Measurements from ENCODE around the gene SLC12A9.
A peak's percentile ranks its signal among the peaks of the same experiment; 100 is the strongest.
"Not testable (repeated sequence)": the region's sequence is repeated elsewhere in the genome, so short reads cannot be mapped to it uniquely, and the experiment has no call there.

SLC12A9 gene, protein sequence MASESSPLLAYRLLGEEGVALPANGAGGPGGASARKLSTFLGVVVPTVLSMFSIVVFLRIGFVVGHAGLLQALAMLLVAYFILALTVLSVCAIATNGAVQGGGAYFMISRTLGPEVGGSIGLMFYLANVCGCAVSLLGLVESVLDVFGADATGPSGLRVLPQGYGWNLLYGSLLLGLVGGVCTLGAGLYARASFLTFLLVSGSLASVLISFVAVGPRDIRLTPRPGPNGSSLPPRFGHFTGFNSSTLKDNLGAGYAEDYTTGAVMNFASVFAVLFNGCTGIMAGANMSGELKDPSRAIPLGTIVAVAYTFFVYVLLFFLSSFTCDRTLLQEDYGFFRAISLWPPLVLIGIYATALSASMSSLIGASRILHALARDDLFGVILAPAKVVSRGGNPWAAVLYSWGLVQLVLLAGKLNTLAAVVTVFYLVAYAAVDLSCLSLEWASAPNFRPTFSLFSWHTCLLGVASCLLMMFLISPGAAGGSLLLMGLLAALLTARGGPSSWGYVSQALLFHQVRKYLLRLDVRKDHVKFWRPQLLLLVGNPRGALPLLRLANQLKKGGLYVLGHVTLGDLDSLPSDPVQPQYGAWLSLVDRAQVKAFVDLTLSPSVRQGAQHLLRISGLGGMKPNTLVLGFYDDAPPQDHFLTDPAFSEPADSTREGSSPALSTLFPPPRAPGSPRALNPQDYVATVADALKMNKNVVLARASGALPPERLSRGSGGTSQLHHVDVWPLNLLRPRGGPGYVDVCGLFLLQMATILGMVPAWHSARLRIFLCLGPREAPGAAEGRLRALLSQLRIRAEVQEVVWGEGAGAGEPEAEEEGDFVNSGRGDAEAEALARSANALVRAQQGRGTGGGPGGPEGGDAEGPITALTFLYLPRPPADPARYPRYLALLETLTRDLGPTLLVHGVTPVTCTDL

DNA sequence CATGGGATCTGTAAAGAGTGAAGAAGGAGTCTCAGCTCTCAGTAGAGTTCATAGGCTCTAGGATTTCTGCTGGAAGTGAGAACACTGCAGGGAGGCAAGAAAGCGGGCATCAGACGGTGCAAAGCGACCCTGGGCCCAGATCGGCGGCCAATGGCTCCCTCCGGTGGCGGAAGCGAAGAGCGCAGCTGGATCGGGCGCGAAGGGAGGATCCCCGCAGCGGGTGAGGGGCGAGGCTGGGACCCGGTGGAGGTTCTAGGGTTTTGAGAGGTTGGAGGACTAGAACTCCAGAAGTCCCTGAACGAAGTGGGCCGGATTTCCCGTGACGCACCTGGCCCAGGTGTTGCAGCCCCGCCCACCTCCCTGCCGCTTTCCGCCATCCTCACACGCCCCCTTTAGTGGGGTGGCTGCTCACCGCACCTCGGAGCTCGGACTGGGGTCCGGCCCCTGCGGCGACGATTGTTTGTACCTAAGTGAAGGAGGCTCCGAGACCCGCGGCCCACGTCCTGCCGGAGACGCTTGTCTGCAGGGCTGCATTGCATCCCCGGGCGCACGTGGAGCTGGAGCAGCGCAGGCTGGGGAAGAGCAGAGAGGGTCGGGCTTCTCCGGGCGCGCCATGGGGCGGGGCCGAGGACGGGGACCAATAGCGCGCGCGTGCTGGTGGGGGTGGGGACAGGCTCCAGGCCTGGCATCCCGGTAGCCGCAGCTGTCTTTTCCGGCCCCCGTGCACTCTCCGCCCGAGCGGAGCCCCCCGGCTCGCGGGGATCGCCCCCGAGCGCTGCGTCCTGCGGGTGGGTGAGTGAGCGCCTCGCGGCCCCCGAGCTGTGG lies at the start of gene SLC12A9:
Gene SLC12A9, plus strand, starts transcription at position 666 of the 825 bp plus-strand sequence. CDS start 1,485 bp downstream, outside the sequence.
- peak; percentile 97 for DNase-seq (ENCODE audit: low spot score)

DNA sequence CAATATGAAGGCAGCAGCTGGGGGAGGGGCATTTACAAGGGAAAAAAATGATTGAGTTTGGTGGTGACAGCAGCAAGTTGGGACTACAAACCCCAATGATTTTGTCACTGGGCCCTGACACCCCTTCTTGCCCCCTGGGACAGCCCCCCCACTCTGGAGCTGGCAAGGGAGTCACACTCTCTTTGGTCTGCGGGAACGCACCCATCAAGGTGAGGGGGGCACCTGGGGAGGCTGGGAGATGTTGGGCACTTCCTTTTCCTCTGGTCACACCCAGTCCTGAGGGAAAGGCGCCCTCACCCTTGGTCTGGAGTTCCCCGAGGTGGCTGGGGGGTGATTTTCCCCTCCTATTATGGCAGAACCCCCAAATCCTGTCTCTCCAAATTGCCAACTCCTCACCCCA lies 49.6 kb upstream of the SLC12A9 start:
- DNase-seq (ENCODE audit: low spot score), result no peak

DNA sequence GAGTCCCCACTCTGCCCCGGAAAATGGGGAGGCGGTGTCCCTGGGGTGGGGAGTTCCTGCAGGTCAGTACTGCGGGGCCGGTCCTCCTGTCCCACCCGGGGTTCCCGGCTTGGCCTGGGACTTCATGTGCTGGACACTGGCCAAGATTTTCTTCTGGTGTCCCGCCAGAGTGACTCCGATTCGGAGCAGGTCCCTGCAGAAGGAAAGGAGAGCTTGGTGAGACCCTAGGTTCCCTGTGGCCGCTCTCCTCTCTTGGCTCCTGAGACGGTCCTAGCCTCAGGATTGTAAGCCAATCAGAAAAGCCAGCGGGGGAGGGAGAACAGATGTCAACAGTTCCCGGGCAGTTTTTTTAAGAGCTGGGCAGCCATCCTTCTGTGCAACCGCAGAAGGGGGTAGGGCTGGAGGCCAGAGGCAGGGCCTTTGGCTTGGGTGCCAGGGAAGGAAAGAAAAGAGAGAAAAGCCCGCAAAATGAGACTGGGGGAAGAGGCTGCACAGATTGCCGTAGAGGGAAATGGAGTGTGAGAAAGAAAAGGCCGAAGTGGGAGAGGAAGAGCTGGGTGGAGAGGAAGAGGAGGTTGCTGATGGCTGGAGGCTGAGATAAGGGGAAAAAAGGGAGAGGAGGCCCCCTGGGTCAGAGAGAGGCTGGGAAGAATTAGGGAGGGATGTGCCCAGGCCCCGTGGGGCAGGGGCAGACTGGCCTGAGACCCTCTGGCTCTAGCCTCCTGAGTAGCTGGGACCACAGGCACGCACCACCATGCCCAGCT lies 48.9 kb upstream of the SLC12A9 start:
- DNase-seq (ENCODE audit: low spot score), result peak; percentile 67

DNA sequence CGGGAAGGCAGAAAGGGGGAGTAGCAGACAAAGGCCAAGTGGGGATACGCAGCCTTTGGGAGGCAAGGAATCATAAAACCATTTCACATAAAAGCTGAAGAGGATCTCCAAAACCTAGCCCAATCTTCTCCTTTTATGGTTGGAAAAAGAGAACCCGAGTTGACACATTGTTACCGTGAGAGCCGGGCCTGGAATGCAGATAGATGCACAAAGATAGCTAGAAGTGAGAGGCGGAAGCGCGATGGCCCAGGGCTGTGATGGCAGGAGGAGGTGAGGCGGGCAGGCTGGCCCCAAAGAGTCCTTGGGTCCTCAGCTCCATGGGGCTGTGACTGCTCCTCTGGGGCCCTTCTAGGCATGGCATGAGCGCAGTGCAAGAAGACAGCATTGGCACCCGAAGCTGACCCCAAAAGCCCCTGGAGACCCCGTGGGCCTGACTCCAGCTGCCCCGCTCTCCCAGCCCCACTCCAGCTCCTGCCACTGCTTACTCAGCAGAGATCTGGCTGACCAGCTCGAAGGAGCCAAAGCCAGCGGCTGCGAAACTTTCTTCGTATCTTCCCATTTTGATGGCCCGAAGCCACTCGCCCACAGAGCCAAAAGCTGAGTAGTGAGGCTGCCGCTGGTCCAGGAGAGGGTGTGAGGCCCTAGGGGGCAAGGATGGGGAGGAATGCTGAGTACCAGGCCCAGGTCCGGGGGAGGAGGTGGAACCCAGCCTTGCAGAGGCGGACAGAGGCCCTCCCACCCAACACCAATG lies 47.7 kb upstream of the SLC12A9 start:
- DNase-seq (ENCODE audit: low spot score), result no peak

DNA sequence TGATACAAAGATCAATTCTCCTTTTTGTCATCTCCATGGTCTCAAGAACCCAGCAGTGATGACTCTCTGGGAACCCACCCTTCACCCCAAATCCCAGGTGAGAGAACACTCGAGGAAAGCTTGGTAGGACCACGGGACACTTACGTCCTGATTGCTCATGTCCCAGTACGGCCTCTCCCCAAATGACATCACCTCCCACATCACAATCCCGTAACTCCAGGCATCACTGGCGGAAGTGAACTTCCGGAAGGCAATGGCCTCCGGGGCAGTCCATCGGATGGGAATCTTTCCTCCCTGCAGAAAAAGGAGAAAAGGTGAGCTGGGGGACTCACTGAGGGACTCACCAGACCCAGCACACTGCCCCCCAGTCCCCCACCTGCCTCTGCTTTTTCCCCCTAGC lies 46.2 kb upstream of the SLC12A9 start:
- DNase-seq (ENCODE audit: low spot score), result no peak

DNA sequence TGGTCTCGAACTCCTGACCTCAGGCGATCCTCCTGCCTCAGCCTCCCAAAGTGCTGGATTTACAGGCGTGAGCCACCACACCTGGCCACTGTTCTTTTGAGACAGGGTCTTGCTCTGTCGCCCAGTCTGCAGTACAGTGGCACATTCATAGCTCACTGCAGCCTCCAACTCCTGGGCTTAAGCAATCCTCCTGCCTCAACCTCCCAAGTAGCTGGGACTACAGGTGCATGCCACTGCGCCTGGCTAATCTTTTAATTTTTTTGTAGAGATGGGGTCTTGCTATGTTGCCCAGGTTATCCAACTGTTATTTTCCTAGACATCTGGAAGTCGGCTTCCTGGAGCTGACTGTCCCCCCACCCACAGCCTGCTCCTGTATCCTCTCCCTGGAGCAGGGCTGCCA lies 45.6 kb upstream of the SLC12A9 start:
- not testable (repeated sequence) for DNase-seq (ENCODE audit: low spot score)

DNA sequence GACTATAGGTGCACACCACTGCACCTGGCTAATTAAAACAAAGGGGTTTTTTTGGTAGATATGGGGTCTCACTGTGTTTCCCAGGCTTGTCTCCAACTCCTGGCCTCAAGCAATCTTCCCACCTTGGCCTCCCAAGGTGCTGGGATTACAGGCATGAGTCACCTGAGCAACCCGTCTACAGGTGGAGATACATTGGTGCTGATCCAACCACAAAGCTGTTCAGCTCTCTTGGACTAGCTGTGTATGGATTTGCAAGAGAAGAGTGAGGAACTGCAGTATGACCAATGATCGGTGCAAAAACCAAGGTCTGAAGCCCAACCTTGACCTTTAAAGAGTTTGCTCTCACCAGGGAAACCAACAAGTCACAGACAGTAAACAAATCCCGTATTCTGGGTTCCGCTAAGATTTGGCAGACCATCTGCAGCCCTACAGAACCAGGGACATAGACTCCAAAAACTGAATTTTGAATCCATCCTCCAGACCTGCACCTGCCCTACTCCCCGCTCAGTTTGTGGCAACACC lies 44.1 kb upstream of the SLC12A9 start:
- DNase-seq (ENCODE audit: low spot score), result no peak

DNA sequence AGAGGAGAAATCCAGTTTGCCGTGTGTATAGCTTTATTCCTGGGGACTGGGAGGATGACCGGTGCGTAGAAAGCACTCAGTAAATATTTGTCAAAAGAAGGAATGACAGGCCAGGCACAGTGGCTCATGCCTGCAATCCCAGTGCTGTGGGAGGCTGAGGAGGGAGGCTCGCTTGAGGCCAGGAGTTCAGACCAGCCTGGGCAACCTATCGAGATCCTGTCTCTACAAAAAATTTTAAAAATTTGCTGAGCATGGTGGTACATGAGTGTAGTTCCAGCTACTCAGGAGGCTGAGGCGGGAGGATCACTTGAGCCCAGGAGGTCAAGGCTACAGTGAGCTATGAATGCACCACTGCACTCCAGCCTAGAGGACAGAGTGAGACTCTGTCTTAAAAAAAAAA lies 41.0 kb upstream of the SLC12A9 start:
- no peak for DNase-seq (ENCODE audit: low spot score)

DNA sequence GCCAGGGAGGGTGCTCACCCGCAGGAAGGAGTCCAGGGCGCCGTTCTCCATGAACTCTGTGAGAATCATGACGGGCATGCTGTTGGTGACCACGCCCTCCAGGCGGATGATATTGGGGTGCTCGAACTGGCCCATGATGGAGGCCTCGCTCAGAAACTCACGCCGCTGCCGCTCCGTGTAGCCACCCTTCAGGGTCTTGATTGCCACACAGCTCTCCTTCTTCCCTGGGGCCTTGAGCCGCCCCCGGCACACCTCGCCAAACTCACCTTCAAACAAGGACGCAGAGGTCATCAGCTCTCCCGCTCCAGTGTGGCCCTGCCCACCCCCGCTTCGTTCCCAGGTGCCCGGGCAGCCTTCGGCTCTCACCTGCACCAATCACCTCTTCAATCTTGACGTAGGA lies 39.8 kb upstream of the SLC12A9 start:
- no peak for DNase-seq (ENCODE audit: low spot score)

DNA sequence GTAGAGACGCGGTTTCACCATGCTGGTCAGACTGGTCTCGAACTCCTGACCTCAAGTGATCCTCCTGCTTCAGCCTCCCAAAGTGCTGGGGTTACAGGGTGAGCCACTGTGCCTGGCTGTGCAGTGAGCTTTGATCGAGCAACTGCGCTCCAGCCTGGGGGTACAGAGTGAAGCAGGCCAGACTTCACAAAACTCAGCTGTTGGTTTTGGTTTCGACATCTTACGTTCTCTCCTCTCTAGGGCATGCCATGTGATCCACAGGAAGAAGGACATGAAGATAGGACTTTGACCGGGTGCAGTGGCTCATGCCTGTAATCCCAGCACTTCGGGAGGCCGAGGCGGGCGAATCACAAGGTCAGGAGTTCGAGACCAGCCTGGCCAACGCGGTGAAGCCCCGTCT lies 36.0 kb upstream of the SLC12A9 start:
- DNase-seq (ENCODE audit: low spot score), result not testable (repeated sequence)

DNA sequence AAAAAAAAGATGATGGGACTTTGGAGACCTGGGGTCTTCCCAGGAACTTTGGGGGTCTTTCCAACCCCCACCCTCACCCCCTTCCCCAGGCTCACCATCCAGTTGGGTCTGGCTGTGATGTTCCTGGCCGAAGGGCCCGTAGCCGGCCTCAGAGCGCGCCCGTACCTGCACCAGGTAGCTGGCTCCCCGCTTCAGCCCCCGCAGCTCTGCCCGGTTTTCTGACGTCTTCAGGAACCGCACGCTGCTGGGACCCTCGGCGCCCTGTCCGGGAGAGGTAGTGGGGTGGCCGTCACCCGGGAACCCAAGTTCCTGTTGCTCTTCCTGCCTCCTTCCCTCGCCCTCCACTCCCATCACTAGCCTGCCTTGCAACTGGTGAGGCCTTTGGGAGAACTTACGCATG lies 35.4 kb upstream of the SLC12A9 start:
- peak; percentile 31 for DNase-seq (ENCODE audit: low spot score)

DNA sequence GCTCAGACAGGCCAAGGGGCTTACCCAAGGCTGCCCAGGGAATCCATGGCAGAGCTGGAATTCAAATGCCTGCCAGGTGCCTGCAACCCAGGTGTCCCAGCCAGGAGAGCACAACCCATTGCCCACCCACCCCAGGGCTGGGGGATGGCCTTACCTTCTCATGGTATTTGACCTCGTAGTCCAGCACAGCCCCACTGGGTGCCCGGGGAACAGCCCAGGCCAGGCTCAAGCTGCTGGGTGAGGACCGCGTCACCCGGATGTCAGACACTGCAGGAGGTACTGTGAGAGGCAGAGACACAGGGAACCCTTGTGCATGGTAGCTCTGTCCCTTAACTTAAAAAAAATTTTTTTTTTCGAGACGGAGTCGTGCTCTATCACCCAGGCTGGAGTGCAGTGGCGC lies 34.1 kb upstream of the SLC12A9 start:
- peak; percentile 12 for DNase-seq (ENCODE audit: low spot score)

DNA sequence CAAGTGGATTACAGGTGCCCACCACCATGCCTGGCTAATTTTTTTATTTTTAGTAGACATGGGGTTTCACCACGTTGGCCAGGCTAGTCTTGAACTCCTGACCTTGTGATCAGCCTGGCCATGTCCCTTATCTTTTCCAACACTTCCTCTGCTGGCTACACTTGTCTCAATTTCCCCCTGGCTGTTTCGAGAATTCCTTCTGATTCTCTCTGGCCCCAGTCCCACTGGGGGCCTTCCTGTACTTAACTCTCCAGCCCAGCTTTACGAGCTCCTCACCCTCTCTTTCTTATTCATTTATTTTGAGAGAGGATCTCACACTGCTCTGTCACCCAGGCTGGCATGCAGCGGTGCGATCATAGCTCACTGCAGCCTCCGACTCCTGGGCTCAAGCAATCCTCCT lies 33.7 kb upstream of the SLC12A9 start:
- peak; percentile 4 for DNase-seq (ENCODE audit: low spot score)

DNA sequence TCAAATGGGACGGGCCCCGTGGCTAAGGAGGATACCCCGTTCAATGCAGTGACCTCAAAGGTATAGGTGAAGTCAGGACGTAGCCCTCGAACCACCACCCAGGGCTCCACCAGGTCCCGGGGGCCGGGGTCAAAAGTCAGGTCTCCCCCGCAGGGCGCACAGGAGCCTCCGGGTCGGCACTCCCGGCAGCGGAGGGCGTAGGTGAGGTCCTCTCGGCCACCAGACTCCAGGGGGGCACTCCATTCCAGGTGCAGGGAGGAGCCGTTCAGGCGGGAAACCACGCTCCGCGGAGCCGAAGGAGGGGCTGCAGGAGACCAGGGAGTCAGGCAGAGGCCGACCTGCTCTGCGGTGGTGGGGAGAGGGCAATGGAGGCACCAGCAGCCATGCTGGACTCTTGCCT lies 32.9 kb upstream of the SLC12A9 start:
- DNase-seq (ENCODE audit: low spot score), result peak; percentile 23

DNA sequence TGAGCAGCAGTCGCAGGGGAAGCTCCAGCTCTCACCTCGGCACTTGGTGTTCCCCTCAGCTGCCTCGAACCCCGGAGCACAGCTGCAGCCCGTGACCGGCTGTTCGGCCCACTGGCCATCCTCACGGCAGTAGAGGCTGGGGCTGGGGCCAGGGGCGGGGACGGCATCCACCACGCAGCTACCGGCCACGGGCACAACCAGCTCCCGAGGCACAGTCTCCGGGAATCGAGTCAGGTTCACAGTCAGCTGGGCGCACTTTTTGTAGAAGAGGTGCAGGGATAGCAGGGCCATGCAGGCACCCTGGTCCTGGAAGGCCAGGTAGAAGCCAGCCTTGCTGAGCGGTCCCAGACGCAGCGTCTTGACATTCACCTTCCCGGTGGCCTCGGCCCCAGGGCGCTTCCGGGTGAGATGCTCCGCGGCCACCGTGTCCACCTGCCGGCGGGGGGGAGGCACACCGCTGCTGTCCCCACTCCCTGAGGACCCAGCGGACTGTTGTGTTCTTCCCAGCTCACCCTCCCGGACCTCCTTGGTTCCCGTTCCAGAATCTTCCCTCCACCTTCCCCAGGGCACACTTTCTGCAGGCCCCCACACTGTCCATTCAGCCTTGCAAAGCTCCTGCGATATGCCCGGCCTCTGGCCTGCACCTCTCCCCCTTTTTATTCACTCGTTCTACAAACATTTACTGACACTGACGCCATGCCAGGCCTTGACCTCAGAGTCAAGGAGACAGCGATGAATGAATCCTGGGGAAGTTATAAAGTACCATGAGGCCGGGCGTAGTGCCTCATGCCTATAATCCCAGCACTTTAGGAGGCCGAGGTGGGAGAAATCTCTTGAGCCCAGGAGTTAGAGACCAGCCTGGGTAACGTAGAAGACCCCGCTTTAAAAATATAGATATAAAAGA lies 30.0 kb upstream of the SLC12A9 start:
- DNase-seq (ENCODE audit: low spot score), result no peak

DNA sequence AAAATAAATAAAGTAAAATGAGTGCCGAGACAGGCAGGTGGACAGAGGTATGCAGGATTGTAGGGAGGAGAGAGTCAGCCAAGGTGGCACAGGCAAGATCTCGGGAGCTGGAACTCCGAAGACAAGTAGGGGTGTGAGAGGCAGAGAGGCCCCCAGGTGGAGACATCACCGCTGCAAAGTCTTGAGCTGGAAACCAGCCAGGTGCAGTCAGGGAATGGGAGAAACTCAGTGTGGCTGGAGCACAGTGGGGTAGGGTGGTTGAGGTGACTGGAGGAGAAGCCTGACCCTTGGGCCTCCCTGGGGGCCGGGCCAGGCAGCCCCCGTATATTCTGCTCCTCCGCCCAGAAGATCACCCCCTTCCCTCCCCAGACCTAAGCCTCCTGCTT lies 29.4 kb upstream of the SLC12A9 start:
- DNase-seq (ENCODE audit: low spot score), result peak; percentile 35

DNA sequence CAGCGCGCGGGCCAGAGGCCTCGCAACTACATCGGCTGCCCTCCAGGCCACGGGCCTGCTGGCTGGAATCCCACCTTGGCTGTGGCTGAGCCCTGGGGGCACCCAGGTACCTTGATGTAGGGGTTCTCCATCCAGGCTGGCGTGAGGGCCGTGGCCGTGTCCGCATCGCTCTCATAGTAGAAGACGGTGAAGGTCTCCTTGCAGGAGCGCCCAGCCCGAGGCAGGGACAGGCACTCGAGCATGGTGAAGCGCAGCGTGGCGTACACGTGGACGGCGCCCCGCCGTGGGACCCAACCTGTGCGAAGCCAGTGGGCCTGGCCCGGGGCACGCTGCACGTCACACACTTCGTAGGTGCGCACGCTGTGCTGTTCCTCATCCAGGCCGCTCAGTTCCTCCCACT lies 29.0 kb upstream of the SLC12A9 start:
- DNase-seq (ENCODE audit: low spot score), result no peak

DNA sequence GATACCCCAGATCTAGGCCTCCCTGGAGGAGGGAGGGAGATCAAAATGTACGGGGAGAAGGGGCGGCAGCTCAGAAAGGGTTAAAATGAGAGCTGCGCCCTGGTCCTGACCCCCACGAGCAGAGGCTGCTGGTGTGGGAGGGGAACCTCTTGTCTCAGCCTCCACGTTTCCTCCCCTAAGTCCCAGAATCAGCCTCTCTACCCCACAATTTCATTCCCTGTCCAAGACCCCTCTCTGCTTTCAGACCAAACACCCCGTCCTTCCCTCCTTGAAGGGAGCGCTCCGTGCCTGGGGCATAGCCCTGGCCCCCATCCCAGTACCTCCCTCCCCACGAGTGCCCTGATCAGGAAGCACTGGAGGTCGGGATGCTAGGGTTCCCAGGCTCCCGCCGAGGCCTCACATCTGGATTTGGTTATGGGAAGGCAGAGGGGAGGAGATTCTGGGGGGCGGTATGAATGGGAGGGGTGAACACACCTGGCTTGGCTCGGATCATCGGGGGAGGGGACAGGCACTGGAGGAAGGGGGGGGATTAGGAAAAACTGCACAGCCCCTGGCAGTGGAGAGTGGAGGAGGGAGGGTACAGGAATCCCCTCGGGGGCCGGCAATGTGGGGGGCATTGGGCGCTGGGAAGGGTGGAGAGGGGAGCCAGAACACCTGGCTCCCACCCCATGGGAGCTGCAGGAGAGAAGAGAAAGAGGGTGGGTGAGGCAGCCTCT lies 27.9 kb upstream of the SLC12A9 start:
- DNase-seq (ENCODE audit: low spot score), result no peak

DNA sequence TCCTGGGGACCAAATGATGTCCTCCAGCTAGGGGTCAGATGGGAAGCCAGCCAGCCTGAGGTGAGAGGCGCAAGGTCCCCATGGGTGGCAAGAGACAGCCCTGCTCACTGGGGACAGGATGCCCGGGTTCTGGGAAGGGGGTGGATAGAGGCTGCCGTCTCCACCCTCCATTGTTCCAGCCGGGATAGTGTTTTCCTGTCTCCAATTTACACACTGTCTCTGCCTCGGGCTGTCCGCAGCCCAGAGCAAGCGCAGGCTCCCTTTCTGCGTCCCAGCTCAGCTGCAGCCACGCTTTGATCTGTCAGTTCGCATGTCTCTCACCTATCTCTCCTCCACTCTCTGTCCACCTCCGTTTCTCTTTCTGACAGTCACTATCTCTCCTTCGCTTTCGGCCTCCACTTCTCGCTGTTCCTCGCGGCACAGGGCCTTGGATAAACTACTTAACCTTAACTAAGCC lies 27.3 kb upstream of the SLC12A9 start:
- peak; percentile 37 for DNase-seq (ENCODE audit: low spot score)
